Gastroesophageal sphincter (tissue), 4 donors: Measurements from ENCODE around the gene SLC38A10. TPM values are rescaled to one million over a fixed set of nuclear protein-coding genes. Genes with fewer than 3 reads are reported as not detected.

Experiments
- ATAC-seq: fragments of 150-250 bp; one replicate; pipeline ENCODE4 v1.9.1; 2016; ENCODE audit warnings: mild to moderate bottlenecking, moderate library complexity
- H3K27ac ChIP-seq, 4 donors: fragments of 200-600 bp; sonication (generic) in 3 of 4; 1 replicate in 3 of 4; 2 replicates in 1 of 4; pipeline ENCODE4 v1.5.1; 2016 to 2019
- H3K27me3 ChIP-seq: fragments of 200-600 bp; sonication (generic); one replicate; pipeline ENCODE4 v1.5.1; 2019
- H3K36me3 ChIP-seq, 2 donors: fragments of 200-600 bp; sonication (generic); one replicate each; pipeline ENCODE4 v1.5.1; 2019; ENCODE audit warnings: control low read depth in 1 of 2
- H3K4me1 ChIP-seq, 3 donors: fragments of 200-600 bp; sonication (generic); 1 replicate in 2 of 3; 2 replicates in 1 of 3; pipeline ENCODE4 v1.5.1; 2016 to 2019; ENCODE audit warnings: control low read depth in 2 of 3
- H3K4me3 ChIP-seq, 2 donors: fragments of 200-600 bp; sonication (generic); one replicate each; pipeline ENCODE4 v1.5.1; 2019; ENCODE audit warnings: mild to moderate bottlenecking in 1 of 2, moderate library complexity in 1 of 2
- H3K9me3 ChIP-seq, 3 donors: fragments of 200-600 bp; sonication (generic); one replicate each; pipeline ENCODE4 v1.5.1; 2017 to 2019; ENCODE audit warnings: control low read depth in 2 of 3
- CTCF ChIP-seq, 4 experiments: fragments of 200-600 bp in 2 of 4; fragments of 450-650 bp in 2 of 4; sonication (generic) in 1 of 4; IDR thresholded peaks; one replicate each; pipeline ENCODE4 v1.5.1; 2017 to 2019; ENCODE audit warnings: antibody characterized with exemption in 4 of 4, mild to moderate bottlenecking in 2 of 4, moderate library complexity in 2 of 4
- EP300 ChIP-seq: sonication (generic); formaldehyde crosslinking; IDR thresholded peaks from one replicate; pipeline ENCODE4 v1.6.1; 2017; ENCODE audit warnings: antibody characterized with exemption, mild to moderate bottlenecking
- POLR2A ChIP-seq, 2 donors: fragments of 450-650 bp; IDR thresholded peaks; one replicate each; pipeline ENCODE4 v1.6.1; 2017; ENCODE audit warnings: antibody characterized with exemption in 2 of 2, mild to moderate bottlenecking in 2 of 2, moderate library complexity in 1 of 2
- POLR2AphosphoS5 ChIP-seq: sonication (generic); formaldehyde crosslinking; IDR thresholded peaks from one replicate; pipeline ENCODE4 v1.6.1; 2017; ENCODE audit warnings: antibody characterized with exemption
- WGBS, 2 donors: methylation state at CpG; one replicate each; pipeline ENCODE4 v1.1.5; 2018; ENCODE audit warnings: low coverage in 1 of 2; 5-methylcytosine and 5-hydroxymethylcytosine counted together
- total RNA-seq, 4 donors: library from RNA; depleted of rRNA; stranded (reverse); fragments of >200 nt; gene quantifications; one replicate each; pipeline ENCODE4 v1.1.0, GENCODE V29; 2016

The SLC38A10 gene
- total RNA-seq, 4 donors from 2014 or later, result 70.5 to 99.6 (median 81.8) TPM

- Histone ChIP-seq H3K9me3 (no peaks in the 10 kb centered on the region), H3K27me3 (no peaks in the 10 kb centered on the region), H3K4me1 (peaks cover 0 to 17% (median 0%) of the 10 kb centered on the region in 3 donors), H3K27ac (no peak overlapping the region), H3K36me3 (peaks cover 0 to 62% of the 10 kb centered on the region in 2 donors), H3K4me3 (no peak overlapping the region)
- WGBS, 2 donors, result 86 to 96% methylated on average over 4 to 5 of the region's 28 CpGs
- ATAC-seq, result no peak
- no peak for TF ChIP-seq POLR2A (IDR thresholded peaks at IDR 0.05)
- no peak for TF ChIP-seq POLR2AphosphoS5
- TF ChIP-seq EP300, result no peak
- TF ChIP-seq CTCF (IDR thresholded peaks at IDR 0.05), result no peak
Measured at GRCh38 chr17:81246679-81247338, 48.3 kb downstream of the SLC38A10 start.

GRCh38 chr17:81246343-81246670 is 48.8 kb downstream of the SLC38A10 start:
- Histone ChIP-seq H3K27ac (no peak overlapping the region), H3K36me3 (peaks cover 0 to 60% of the 10 kb centered on the region in 2 donors), H3K9me3 (no peaks in the 10 kb centered on the region), H3K27me3 (no peaks in the 10 kb centered on the region), H3K4me3 (no peak overlapping the region), H3K4me1 (peaks cover 0 to 17% (median 0%) of the 10 kb centered on the region in 3 donors)
- no peak for ATAC-seq
- no CpG with 5 or more reads among the region's 10 CpGs for WGBS, 2 donors
- no peak for TF ChIP-seq CTCF (IDR thresholded peaks at IDR 0.05)
- no peak for TF ChIP-seq EP300
- TF ChIP-seq POLR2AphosphoS5, result no peak
- TF ChIP-seq POLR2A (IDR thresholded peaks at IDR 0.05), result no peak

- H3K4me1 ChIP-seq, result peaks cover 0 to 18% (median 0%) of the 10 kb centered on the region in 3 donors
- H3K9me3 ChIP-seq, result no peaks in the 10 kb centered on the region
- no peak for TF ChIP-seq POLR2AphosphoS5
- H3K36me3 ChIP-seq, result peaks cover 0 to 60% of the 10 kb centered on the region in 2 donors
- H3K27me3 ChIP-seq, result no peaks in the 10 kb centered on the region
- no peak overlapping the region for H3K4me3 ChIP-seq
- no peak for ATAC-seq
- no peak overlapping the region for H3K27ac ChIP-seq
- WGBS, 2 donors, result 93% methylated on average over 2 of the region's 37 CpGs; no CpG with 5 or more reads in 1 of the 2 donors
Measured at GRCh38 chr17:81245665-81246342, 49.3 kb downstream of the SLC38A10 start.

DNA sequence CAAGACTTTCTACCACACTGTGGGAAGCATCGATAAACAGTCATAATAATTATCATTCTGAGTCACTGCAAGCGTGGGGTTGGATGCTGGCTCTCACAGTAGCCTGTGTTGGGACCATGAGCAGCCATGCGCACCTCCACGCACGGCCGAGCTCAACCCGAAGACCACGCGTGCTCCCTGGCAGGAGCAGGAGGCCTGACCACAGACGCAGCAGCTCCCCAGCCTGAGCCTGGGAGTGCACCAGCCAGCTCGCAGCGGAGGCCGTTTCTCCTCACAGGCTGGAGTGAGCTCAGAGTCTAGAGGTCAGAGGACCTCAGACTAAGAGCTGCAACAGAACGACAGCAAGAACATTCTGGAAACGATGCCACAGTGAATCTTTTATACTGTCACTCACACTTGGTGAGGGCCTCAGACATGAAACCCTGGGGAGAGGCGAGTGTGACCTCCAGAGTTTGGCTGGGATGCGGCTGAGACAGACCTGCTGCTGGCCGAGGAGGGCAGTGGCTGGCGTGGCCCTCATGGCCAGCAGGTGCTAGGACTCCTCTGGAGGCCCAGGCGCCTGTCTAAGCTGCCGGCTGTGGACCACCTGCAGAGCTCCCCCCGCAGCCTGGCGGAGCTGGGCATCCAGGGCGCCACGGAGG is 50.0 kb downstream of the SLC38A10 start:
- Histone ChIP-seq H3K4me1 (peaks cover 0 to 25% (median 5%) of the 10 kb centered on the region in 3 donors), H3K9me3 (no peaks in the 10 kb centered on the region), H3K4me3 (no peak overlapping the region), H3K27ac (no peak overlapping the region), H3K27me3 (no peaks in the 10 kb centered on the region), H3K36me3 (peaks cover 0 to 53% of the 10 kb centered on the region in 2 donors)
- ATAC-seq, result no peak
- 80 to 100% methylated on average over 1 to 2 of the region's 25 CpGs for WGBS, 2 donors
- no peak for TF ChIP-seq POLR2AphosphoS5
- TF ChIP-seq POLR2A (IDR thresholded peaks at IDR 0.05), result no peak
- no peak for TF ChIP-seq EP300
- no peak for TF ChIP-seq CTCF (IDR thresholded peaks at IDR 0.05)

DNA sequence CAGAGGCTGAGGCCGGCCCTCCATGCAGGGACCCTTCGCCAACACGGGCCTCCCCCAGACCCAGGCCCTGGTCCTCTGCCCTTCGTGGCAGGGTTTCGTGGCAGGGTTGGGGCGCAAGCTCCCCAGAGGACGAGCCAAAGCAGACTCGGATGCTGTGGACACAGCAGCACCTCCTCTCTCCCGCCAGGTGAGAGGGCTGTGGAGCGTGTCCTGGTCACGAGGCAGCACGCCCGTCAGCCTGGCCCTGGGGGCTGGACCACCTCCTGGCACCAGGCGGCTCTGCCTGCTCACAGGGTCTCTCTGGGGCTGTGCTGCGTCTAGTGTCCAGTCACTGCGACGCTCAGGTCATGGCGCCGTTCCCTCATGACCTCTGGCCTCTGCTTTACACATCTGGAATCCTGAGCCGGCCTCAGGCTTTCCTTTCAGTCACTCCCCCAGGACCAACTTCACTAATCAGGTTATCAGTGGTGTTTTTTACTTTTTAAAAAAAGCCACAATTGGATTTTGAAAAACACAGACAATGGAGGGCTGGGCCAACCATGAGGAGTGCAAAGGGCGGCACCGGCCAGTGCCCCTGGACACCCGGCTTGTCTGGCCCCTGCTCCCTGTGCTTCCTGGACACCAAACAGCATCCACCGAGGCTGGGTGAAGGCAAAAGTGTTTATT is 50.6 kb downstream of the SLC38A10 start:
- Histone ChIP-seq H3K36me3 (peaks cover 0 to 47% of the 10 kb centered on the region in 2 donors), H3K27ac (no peak overlapping the region), H3K4me3 (no peak overlapping the region), H3K9me3 (no peaks in the 10 kb centered on the region), H3K27me3 (no peaks in the 10 kb centered on the region), H3K4me1 (peaks cover 0 to 31% (median 9%) of the 10 kb centered on the region in 3 donors)
- TF ChIP-seq EP300 (no peak), CTCF (IDR thresholded peaks at IDR 0.05) (no peak), POLR2A (IDR thresholded peaks at IDR 0.05) (no peak), POLR2AphosphoS5 (no peak)
- WGBS, 2 donors, result 40 to 42% methylated on average over 5 of the region's 24 CpGs
- no peak for ATAC-seq
